Brain microvascular endothelial cell (primary cell): ENCODE data around the gene LCN15.

ENCODE experiments used
- DNase-seq: peaks from one replicate; pipeline ENCODE4 v3.0.0-alpha.2; 2020
- H3K27ac ChIP-seq: fragments of 250-450 bp; sonication (Bioruptor Pico); 2 replicates; pipeline ENCODE4 v1.5.1; 2020; ENCODE audit warnings: mild to moderate bottlenecking, moderate library complexity
- H3K27me3 ChIP-seq: fragments of 250-450 bp; sonication (Bioruptor Pico); replicated peaks from 2 replicates; pipeline ENCODE4 v1.5.1; 2020; ENCODE audit warnings: mild to moderate bottlenecking
- H3K36me3 ChIP-seq: fragments of 250-450 bp; sonication (Bioruptor Pico); replicated peaks from 2 replicates; pipeline ENCODE4 v1.5.1; 2020; ENCODE audit warnings: mild to moderate bottlenecking
- H3K4me3 ChIP-seq: 2 replicates; pipeline ENCODE4 v1.5.1; 2011; ENCODE audit warnings: low read depth, mild to moderate bottlenecking, control low read depth, low read length, moderate library complexity
- CTCF ChIP-seq: IDR thresholded peaks from 2 replicates; pipeline ENCODE4 v1.5.1; 2011; ENCODE audit warnings: low read depth, mild to moderate bottlenecking, moderate library complexity, low read length, control low read depth, inconsistent platforms; ENCODE audit errors: missing control alignments
- in situ Hi-C: cut with HindIII; loops from 2 replicates; pipeline ENCODE4 v1.10.0; 2017; ENCODE audit warnings: low sequenced_read_pairs, low pct_ligation_motif_present

The LCN15 gene

GRCh38 chr9:136735812-136736480 is 28.4 kb downstream of the LCN15 start:
- in situ Hi-C loops, result no loop called here
- no peak for TF ChIP-seq CTCF
- Histone ChIP-seq H3K27ac (no peak overlapping the region), H3K36me3 (no peaks in the 10 kb centered on the region), H3K4me3 (no peak overlapping the region), H3K27me3 (no peaks in the 10 kb centered on the region)
- no peak for DNase-seq

GRCh38 chr9:136734837-136735496 is 29.4 kb downstream of the LCN15 start:
- TF ChIP-seq CTCF, result no peak
- H3K27me3 ChIP-seq, result no peaks in the 10 kb centered on the region
- H3K4me3 ChIP-seq, result no peak overlapping the region
- no peaks in the 10 kb centered on the region for H3K36me3 ChIP-seq
- H3K27ac ChIP-seq, result no peak overlapping the region
- DNase-seq, result no peak
- in situ Hi-C loops, result no loop called here

GRCh38 chr9:136733611-136734010 is 30.7 kb downstream of the LCN15 start:
- H3K4me3 ChIP-seq, result no peak overlapping the region
- no peak for TF ChIP-seq CTCF
- in situ Hi-C loops, result no loop called here
- no peaks in the 10 kb centered on the region for H3K36me3 ChIP-seq
- DNase-seq, result no peak
- H3K27me3 ChIP-seq, result no peaks in the 10 kb centered on the region
- no peak overlapping the region for H3K27ac ChIP-seq

- Histone ChIP-seq H3K27ac (no peak overlapping the region), H3K27me3 (no peaks in the 10 kb centered on the region), H3K4me3 (no peak overlapping the region), H3K36me3 (no peaks in the 10 kb centered on the region)
- no peak for TF ChIP-seq CTCF
- DNase-seq, result no peak
- in situ Hi-C loops, result no loop called here
Measured at GRCh38 chr9:136732444-136733178, 31.7 kb downstream of the LCN15 start.

- no peak overlapping the region for H3K4me3 ChIP-seq
- no peak for TF ChIP-seq CTCF
- in situ Hi-C loops, result no loop called here
- no peak overlapping the region for H3K27ac ChIP-seq
- peaks cover 16% of the 10 kb centered on the region for H3K36me3 ChIP-seq
- no peaks in the 10 kb centered on the region for H3K27me3 ChIP-seq
- no peak for DNase-seq
Measured at GRCh38 chr9:136729926-136730325, 34.4 kb downstream of the LCN15 start.
